Anterior cingulate cortex (tissue), 58 donors: ENCODE data around the gene TFDP1.
A peak's percentile ranks its signal among the peaks of the same experiment; 100 is the strongest.
"Not testable (repeated sequence)": the region's sequence is repeated elsewhere in the genome, so short reads cannot be mapped to it uniquely, and the experiment has no call there.

Experiments
- DNase-seq, 58 donors: peaks; one replicate each; lab custom pipeline; 2025; lab: John Stamatoyannopoulos, UW

Gene TFDP1

DNA sequence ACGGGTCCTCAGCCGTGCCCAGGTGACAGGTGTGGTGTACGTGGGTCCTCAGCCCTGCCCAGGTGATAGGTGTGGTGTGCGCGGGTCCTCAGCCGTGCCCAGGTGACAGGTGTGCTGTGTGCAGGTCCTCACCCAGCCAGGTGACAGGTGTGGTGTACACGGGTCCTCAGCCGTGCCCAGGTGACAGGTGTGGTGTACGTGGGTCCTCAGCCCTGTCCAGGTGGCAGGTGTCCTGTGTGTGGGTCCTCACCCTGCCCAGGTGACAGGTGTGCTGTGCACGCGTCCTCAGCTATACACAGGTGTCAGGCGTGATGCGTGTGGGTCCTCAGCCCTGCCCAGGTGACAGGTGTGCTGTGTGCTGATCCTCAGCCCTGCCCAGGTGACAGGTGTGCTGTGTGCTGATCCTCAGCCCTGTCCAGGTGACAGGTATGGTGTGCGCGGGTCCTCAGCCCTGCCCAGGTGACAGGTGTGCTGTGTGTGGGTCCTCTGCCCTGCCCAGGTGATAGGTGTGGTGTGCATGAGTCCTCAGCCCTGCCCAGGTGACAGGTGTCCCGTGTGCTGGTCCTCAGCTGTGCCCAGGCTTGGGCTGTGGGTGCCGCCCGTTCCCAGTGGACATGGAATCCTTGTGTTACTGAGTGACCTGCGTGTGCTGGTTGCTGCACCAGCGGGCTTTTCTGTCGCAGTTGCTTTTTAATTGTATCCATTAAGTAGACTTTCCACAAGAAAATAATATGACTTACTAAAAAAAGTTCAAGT lies 9.7 kb downstream of the TFDP1 start:
- not testable (repeated sequence) for DNase-seq

DNA sequence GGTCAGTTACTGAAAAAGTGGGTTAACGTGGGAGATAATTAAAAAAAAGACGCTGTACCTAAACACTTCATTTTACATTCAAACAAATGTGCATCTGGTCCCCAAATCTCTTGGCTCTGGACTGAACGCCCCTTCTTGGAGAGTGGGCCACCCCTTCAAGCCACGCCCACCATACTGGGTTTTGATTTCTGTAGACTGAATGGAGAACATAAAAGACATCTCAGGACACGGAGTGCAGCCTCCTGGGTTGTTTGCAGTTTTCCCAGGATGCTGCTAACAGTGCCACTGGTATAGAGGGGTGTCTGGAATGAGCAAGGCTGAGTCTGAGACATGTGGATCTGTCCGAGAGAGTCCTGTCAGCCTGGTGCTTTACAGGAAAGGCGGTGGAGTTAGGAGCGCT lies 10.6 kb downstream of the TFDP1 start:
- DNase-seq, result no peak

DNA sequence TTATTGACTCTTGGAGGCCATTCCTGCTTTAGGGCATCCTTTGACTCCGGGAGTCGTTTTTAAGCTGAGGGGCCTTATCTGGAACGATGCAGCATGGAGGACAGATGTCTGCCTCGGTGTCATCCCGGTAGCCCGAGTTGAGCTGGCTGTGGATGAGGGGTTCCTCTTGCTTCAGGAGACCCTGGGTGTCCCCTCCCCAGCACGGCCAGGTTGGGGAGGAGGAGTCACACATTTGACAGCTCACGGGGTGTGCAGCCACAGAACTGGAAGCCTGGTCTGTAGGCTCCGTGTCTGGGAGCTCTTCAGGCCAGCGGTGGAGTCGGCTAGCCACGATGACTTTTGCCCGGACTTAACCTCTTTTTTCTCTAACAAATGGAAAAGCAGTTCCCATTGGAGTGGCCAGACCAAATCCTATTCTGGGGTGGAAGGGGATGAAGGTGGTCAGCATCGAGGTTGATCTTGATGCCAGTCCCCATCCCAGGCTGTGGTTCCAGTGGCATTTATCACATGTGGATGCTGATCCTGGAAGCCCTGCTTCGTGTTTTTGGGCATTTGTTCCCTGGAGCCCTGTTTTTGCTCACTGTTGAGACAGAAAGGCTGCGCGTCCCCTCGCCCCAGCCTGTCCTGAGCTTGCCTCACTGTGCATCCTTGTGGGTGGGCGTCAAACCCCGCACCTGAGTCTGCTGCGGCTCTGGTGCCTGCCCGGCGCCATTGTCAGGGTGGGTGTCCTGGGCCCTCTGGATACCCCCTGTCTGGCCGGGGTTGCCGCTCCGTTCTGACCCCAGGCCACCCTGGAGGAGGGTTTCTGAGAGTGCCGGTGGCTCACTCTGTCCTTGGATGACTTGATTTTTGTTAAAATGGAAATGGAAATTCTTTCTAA lies 12.0 kb downstream of the TFDP1 start:
- no peak for DNase-seq

DNA sequence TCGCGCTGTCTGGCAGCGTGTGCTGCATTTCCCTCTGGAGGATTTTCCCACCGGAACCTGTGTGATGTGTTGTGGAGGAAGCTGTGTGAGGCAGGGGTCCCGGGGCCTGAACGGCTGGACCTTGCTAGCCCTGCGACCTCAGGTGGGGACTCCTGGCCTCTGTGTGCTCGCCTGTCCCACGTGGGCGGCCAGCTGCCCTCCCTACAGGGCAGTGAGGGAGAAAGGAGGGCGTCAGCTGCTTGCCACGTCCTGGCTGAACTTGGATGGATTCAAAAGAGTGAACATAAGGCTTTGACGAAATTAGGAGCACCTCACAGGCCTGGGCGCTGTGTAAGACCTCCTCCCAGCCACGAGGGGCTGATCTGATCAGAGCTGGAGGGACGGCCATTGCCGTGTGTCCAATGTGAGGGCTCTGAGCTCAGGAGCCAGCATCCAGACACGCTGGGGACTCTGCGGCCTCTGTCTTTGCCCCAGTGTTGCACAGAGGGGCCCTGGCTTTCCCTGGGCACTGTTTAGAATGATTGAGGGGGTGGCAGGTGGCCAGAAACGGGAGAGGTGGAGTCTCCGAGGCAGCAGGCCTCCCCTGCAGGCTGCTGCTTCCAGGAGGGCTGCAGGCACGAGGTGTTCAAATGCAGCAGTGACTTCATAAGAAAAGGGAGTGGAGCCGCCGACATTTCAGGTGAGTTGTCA lies 13.0 kb downstream of the TFDP1 start:
- no peak for DNase-seq

DNA sequence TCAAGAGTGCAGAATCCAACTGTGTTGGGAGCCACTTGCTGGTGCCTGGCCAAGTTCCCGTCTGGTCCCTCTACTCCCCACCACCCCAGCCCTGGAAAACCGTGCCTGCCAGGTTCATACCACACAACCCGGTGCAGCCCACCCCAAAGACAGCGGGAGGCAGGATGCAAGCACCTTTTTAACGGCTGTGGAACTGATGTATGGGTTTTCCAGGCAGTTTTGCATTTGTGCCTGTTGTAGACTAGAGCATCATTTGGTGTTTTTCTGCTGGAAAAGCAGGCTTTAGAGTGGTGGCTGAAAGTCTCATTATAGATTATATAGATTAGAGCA lies 13.5 kb downstream of the TFDP1 start:
- DNase-seq, result no peak

DNA sequence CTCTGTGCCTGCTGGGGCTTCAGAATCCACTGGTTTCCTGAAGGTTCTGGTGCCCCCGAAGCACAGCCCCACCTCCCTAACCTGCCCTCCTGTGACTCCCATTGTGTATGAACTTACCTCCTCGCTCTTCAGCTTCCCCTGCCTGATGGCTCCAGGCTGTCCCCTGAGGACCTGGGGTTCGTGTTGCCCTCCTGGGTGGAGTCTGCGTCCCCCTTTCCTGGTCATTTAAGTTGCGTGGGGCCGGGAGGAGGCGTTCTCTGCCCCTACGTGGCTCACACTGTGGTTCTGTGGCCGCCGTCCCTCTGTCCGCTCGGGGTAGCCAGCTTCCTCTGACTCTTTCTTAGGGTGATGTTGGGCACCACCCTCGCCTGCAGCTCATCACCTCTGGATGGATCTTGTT lies 13.9 kb downstream of the TFDP1 start:
- no peak for DNase-seq

DNA sequence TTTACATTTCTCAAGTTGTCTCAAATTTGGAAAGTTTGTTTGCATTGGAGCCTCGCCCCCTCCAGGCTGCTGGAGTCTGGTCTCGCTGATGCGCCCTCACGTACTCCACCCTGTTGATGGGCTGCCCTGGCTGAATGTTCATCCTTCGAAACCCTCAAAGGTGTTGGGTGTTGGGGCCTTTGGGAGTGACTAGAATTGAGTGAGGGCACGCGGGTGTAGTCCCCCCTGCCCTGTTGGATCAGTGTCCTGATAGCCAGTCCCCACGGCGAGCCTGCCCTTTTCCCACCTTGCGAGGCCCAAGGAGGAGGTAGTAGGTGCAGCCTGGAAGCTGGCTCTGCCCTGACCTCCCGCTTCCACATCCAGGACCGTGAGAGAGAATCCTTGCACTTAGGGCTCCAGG lies 14.8 kb downstream of the TFDP1 start:
- DNase-seq, result no peak

DNA sequence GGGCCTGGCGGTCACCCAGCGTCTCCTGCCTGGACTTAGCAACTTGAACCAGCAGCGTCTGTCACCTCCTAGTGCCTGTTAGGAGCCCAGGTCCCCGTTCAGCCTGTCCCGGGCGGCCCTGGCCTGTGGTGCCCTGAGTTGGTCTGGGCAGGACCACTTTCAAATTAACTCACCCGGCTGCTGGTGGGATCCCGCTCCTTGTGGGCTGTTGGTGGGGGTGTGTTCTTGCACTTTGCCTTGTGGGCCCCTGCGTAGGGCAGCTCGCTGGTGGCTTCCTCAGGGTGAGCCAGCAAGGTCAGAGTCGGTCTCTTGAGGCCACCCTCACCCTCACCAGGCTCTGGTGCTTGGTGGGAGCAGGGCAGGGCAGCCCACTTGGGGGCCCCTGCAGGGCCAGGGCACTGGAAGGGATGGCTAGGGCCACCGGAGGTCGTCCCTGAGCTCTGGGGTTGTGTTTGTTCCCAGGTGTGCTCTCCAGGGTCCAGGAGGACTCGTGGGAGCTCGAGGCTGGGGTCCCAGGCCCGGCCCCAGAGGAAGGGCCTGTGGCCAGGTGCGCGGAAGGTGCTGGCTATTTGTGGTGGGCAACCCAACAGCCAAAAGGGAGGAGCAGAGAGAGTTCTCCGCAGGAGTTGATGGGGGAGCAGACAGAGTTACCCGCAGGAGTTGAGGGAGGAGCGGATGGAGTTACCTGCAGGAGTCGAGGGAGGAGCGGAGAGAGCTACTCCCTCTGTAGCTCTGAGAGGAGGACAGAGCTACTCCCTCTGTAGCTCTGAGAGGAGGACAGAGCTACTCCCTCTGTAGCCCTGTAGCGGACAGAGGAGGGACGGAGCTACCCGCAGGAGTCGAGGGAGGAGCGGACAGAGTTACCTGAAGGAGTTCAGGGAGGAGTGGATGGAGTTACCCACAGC lies 16.9 kb downstream of the TFDP1 start:
- no peak for DNase-seq

DNA sequence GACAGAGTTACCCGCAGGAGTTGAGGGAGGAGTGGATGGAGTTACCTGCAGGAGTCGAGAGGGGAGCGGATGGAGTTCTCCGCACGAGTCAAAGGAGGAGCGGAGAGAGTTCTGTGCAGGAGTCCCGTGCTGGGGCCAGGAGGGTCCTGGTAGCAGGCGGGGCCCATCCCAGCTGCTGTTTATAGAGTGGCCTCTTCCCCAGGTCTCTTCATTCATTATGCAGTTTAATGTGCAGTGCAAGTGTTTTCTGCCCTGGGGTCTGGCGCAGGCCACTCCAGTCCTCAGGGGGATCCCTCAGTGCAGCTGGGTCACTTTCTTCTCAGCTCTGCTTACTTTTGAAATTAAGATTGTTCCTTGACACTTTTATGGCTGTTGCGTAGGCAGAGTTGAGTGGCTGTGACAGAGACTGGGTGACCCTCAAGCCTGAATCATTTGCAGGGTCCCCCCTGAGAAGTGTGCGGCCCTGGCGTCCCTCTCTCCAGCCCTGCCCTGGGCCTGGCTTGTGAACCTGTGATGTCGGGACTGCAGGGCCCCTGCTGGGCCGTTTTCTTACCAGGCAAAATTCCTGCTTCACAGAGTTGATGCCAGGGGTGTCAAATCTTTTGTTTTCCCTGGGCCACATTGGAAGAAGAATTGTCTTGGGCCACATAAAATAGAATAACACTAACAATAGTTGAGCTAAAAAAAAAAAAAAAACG lies 17.9 kb downstream of the TFDP1 start:
- no peak for DNase-seq

DNA sequence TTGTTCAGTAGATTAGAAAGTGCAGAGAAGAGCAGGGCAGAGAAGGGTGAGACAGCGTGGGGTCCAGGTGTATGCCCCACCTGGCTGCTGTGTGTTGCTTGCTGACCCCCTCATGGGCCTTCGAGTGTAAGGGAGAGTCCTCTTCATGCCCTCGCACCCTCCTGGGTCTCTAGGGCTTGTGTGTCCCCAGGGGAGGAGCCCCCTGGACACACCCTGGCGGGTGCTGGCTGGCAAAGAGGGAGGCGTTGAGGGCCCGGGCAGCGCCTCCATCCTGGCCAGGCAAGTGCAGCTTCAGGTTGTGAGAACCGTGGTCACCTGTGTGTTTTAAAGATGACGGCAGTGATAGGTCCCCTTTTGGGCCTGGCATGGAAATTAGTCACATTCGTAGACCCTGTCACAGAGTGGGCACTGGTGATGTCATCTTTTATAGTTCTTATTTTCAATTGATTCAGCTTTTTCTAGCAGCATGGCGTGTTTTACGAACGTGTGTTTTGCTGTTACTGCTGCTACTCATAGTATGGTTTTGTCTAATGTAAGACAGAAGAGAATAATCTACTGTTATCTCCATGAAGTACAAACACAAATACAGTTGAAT lies 18.7 kb downstream of the TFDP1 start:
- DNase-seq, result no peak

DNA sequence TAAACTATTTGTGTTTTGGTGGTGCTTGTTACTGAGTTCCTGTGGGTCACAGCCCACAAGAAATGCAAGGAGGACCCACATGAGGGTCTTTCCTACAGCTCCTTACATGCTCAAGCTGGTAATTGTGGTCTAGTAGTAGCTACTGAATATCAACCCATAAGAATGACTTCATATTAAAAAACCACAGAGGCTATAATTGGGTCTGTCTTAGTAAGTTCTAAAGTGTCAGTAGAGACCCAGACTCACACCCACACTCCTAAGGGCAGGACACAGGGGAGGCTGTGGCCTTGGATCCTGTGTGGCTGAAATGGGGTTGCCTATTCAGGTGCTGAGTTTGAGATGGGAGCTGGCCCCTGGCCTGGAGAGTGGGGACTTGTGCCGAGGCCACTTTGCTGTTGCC lies 19.6 kb downstream of the TFDP1 start:
- DNase-seq, result no peak

DNA sequence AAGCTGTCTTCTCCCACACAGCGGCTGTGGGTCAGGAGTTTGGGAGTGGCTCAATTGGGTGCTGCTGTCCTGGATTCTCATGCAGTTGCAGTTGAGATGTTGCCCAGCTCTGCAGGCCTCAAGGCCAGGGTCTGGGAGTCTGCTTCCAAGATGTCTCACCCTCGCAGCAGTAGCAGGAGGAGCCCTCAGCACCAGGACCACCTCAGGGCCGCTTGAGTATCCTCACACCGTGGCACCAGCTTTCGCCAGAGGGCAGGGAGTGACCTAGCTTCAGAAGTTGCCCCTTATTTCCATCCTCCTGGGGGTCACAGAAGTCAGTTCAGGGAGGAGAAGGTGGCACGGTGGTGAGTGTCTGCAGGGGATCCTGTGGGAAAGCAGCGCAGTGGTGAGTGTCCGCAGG lies 20.9 kb downstream of the TFDP1 start:
- DNase-seq, result no peak

DNA sequence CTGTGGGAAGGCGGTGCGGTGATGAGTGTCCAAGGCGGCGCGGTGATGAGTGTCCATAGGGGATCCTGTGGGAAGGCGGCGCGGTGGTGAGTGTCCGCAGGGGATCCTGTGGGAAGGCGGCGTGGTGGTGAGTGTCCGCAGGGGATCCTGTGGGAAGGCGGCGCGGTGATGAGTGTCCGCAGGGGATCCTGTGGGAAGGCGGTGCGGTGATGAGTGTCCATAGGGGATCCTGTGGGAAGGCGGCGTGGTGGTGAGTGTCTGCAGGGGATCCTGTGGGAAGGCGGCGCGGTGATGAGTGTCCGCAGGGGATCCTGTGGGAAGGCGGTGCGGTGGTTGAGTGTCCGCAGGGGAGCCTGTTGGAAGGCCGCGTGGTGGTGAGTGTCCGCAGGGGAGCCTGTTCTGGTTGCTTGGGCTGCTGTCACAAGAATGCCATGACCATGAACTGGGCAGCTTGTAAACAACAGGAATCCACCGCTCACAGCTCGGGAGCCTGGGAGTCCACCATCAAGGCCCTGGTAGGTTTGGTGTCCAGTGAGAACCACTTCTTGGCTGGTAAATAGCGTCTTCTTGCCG lies 21.4 kb downstream of the TFDP1 start:
- no peak for DNase-seq

DNA sequence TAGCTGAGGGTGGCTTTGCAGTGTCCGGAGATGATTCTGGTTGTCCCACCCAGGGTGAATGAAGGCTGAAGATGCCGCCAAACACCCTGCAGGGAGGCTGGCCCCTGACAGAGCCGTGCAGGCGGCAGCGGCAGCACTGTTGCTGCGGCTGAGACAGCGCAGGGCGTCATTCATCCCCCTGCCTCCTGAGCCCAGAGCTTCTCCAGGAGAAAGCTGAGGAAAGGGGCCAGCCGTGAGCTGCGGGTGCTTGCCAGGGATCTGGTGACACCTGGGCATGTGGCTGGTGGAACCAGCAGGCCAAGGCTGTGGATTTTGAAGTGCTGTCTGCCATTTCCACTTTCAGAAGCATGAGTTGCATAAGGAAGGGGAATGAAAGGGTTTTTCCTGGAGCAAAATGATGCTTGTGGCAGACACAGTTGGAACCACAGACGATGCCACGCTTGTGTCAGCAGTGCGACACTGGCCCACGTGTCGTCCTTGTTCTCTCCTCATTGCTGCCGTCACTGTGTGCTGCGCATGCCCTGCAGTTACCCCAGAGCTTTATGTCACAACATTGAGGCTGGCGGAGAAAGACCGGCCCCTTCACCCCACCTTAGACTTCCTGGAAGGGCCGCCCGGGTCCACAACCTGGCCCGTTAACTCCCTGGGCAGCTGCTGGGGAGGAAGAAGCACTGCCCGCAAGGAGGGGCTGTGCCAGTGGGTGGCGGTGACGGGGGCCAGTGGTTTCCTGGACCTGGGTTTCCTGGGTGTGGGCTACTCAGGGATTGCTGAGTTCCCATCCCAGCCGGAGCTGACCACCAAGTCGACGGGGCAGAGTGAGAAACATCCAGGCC lies 22.7 kb downstream of the TFDP1 start:
- peak in 1 of 58 donors; percentile 24 for DNase-seq

DNA sequence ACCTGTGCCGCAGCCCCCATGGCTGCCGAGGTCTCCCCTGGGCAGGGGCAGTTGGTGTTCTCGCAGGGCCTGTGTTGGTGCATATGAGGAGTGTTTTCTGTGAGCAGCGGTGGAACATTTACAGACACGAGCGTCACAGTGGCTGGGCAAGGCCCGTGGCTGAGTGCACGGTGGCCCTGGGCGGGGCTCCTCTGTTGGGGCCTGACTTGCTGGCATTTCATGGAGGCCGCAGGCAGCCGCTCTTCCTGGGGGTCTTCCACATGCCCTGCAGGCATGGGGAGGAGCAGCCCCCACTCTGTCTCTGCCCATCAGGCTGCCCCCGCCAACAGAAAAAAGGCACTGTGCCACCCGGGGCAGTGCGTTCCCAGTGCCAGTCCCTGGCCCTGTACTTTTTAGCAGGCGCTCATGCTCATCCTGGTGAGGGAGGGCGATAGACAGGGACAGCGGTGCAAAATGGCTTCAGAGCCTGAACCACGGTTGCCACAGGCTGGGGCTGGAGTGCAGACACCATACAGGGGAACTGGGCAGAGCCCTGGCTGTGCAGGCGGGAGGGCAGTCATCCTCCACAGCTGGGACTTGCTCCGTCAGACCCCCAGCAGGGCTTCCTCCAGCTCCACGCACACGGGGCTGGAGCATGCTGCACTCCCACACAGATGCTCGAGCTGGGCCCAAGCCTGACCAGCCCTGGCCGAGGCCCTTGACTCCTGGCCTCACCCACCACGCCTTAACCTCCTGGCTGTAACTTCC lies 23.5 kb downstream of the TFDP1 start:
- DNase-seq, result no peak

DNA sequence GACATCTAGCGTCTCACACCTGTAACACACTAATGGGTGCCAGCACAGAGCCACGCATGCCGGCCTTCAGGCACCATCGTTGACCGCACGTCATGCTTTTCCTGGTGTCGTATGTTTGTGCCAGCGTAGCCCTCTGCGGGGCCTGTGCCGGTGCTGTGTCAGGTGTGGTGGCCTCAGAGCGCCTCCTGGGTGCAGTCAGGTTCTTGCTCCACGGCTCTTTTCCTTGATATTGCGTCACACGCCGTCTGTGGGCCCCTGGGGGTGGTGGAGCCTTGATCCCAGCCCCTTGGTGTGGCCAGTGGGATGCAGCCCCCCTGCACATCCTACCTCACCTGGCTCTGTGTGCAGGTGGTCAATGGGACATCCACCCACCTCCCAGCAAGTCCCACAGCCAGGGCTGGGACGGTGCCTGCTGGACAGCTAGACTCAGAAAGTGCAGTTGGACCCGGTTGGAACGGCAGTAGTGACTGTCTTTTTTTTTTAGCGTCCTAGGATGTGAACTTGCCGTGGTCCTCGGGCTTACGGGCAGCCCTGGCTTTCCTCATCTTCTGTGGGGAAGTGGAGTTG lies 24.5 kb downstream of the TFDP1 start:
- no peak for DNase-seq

DNA sequence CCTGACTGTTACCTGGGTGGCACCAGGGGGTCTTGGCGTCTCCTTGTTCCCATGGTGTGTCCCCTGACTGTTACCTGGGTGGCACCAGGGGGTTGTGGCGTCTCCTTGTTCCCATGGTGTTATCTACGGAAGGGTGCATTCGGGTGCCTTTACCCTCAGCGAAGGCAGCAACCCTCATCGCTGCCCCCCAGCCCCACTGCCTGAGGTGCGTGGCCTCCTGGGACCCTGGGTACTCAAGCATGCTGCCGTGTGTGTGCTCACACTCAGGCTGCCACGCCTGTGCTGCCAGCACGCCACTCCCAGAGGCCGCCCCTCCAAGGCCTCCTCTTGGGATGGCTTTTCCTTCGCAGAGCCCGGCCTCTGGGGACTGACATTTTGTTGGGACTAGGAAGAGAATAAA lies 25.1 kb downstream of the TFDP1 start:
- DNase-seq, result no peak
